Mucosa of descending colon (tissue), 3 donors: Measurements from ENCODE around the gene ARAP1. TPM values are rescaled to one million over a fixed set of nuclear protein-coding genes. Genes with fewer than 3 reads are reported as not detected.

ENCODE experiments used
- ATAC-seq: fragments of 200-7000 bp; cut with Tn5 transposase; one replicate; pipeline ENCODE4 v1.9.1; 2020; ENCODE audit warnings: mild to moderate bottlenecking, moderate library complexity
- DNase-seq, 3 donors: peaks; one replicate each; pipeline ENCODE4 v3.0.0-alpha.2; 2020
- H3K36me3 ChIP-seq: fragments of 200-600 bp; one replicate; pipeline ENCODE4 v1.8.0; 2021; ENCODE audit warnings: low read depth, mild to moderate bottlenecking
- H3K4me1 ChIP-seq: fragments of 200-600 bp; one replicate; pipeline ENCODE4 v1.8.0; 2021; ENCODE audit warnings: low read depth, mild to moderate bottlenecking
- H3K4me3 ChIP-seq: fragments of 200-600 bp; one replicate; pipeline ENCODE4 v1.8.0; 2021; ENCODE audit warnings: mild to moderate bottlenecking
- H3K9me3 ChIP-seq: fragments of 200-600 bp; one replicate; pipeline ENCODE4 v1.8.0; 2021; ENCODE audit warnings: mild to moderate bottlenecking
- CTCF ChIP-seq: fragments of 200-600 bp; IDR thresholded peaks from one replicate; pipeline ENCODE4 v1.8.0; 2022; ENCODE audit warnings: antibody characterized with exemption, mild to moderate bottlenecking
- intact Hi-C, 2 donors: fragments of 100-400 bp; cut with DNase I in 1 of 2; cut with micrococcal nuclease in 1 of 2; formaldehyde crosslinking; loops; one replicate each; pipeline versions ENCODE4 v1.11.0 to v1.11.1; 2022; cut with DNase I, micrococcal nuclease
- total RNA-seq, 3 donors: library from RNA; stranded (reverse); fragmentation: NEBNext Ultra II Directional in 2 of 3; extraction: Animal tissue kit (Norgen Biotek cat#: 25700) in 2 of 3; gene quantifications; one replicate each; pipeline versions ENCODE4 v1.2.1 to v1.2.4, GENCODE V29; 2021 to 2023
- donor health status: DM: no; HTN: no; CAD: no; lungs with moderate emphysema.
- donor health status: DM: no; HTN: no; CAD: no.
- donor health status: DM: no; HTN: yes; CAD: no.

The ARAP1 gene
- total RNA-seq, 3 donors from 2014 or later = 69.3 to 84.8 (median 84.0) TPM

GRCh38 chr11:72762641-72763304 lies 10.6 kb upstream of the ARAP1 start:
- Histone ChIP-seq H3K9me3 (no peaks in the 10 kb centered on the region), H3K4me1 (peaks cover 13% of the 10 kb centered on the region), H3K36me3 (no peaks in the 10 kb centered on the region), H3K4me3 (no peak overlapping the region)
- TF ChIP-seq CTCF = no peak
- intact Hi-C loops = no loop called here
- ATAC-seq (no peak), DNase-seq (no peak)

GRCh38 chr11:72760539-72761405 lies 8.6 kb upstream of the ARAP1 start:
- no peaks in the 10 kb centered on the region for H3K9me3 ChIP-seq
- no peaks in the 10 kb centered on the region for H3K36me3 ChIP-seq
- DNase-seq (no peak), ATAC-seq (no peak)
- TF ChIP-seq CTCF = no peak
- intact Hi-C loops = no loop called here
- H3K4me1 ChIP-seq = peaks cover 13% of the 10 kb centered on the region
- H3K4me3 ChIP-seq = no peak overlapping the region

DNA sequence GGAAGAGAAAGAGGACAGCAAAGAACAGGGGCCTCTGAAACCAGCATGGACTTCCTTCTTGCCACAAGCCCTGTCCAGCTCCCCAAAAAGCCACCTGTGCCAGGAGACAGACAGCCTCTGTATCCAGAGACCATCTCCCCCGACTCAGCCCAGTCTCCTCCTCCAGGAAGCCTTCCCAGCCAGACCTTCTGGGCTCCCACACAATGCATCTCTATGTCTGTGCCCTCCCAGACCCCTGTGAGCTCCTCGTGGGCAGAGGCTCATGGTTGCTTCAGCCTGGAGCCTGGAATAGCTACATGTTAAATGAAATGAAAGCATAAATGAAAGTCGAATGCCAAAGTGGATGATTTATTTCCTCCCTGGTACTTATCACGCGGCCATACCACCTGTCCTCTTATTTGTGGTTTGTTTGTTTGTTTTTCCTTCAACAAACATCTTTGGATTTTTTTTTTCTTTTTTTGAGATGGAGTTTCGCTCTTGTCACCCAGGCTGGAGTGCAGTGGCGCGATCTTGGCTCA lies 7.3 kb upstream of the ARAP1 start:
- no peak overlapping the region for H3K4me3 ChIP-seq
- intact Hi-C loops = no loop called here
- H3K36me3 ChIP-seq = no peaks in the 10 kb centered on the region
- ATAC-seq = no peak
- no peak for TF ChIP-seq CTCF
- peaks cover 6% of the 10 kb centered on the region for H3K4me1 ChIP-seq
- H3K9me3 ChIP-seq = no peaks in the 10 kb centered on the region
- no peak for DNase-seq

GRCh38 chr11:72758690-72759389 lies 6.6 kb upstream of the ARAP1 start:
- intact Hi-C loops = no loop called here
- Histone ChIP-seq H3K9me3 (no peaks in the 10 kb centered on the region), H3K4me3 (no peak overlapping the region), H3K4me1 (peaks cover under 1% of the 10 kb centered on the region), H3K36me3 (no peaks in the 10 kb centered on the region)
- ATAC-seq = peak; percentile 36
- peak in 1 of 3 donors; percentile 54 for DNase-seq
- no peak for TF ChIP-seq CTCF

DNA sequence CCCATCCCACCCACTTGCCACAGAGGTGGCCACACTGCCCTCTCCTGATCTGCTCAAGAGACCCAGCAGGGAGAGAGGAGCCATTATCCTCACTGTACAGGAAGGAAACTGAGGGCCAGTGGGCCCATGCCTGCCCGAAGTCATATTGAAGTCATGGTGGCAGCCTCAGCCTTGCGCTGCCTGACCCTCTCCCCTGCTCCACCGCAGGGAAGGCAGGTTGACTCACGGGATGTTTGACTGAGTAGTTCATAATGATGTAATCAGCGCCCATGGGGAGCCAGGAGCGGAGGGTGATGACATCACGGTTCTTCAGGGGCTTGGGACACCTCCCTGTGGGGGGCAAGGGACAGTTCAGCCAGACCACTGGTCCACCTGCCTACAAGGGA lies 6.1 kb upstream of the ARAP1 start:
- intact Hi-C loops = no loop called here
- ATAC-seq (no peak), DNase-seq (no peak)
- H3K4me3 ChIP-seq = no peak overlapping the region
- no peaks in the 10 kb centered on the region for H3K4me1 ChIP-seq
- no peaks in the 10 kb centered on the region for H3K9me3 ChIP-seq
- H3K36me3 ChIP-seq = no peaks in the 10 kb centered on the region
- no peak for TF ChIP-seq CTCF
